HUES64 (cell line): ENCODE measurements around the gene ZBTB42.

Experiments used
- H3K27ac ChIP-seq: 2 replicates; pipeline ENCODE4 v1.7.0; 2013; ENCODE audit warnings: low read depth, low read length, inconsistent platforms
- H3K27me3 ChIP-seq: 2 replicates; pipeline ENCODE4 v1.6.1; 2013; ENCODE audit warnings: mild to moderate bottlenecking, low read length; ENCODE audit not compliant: insufficient read depth
- H3K36me3 ChIP-seq: 2 replicates; pipeline ENCODE4 v1.6.1; 2013; ENCODE audit warnings: mild to moderate bottlenecking, low read length; ENCODE audit not compliant: insufficient read depth
- H3K4me1 ChIP-seq: 2 replicates; pipeline ENCODE4 v1.6.1; 2013; ENCODE audit warnings: mild to moderate bottlenecking, low read length, moderate library complexity; ENCODE audit not compliant: insufficient read depth
- H3K4me3 ChIP-seq: 2 replicates; pipeline ENCODE4 v1.5.1; 2013; ENCODE audit warnings: mild to moderate bottlenecking, low read length, moderate library complexity
- H3K9ac ChIP-seq: 2 replicates; pipeline ENCODE4 v1.6.1; 2013; ENCODE audit warnings: mild to moderate bottlenecking, low read depth, low read length
- H3K9me3 ChIP-seq: 2 replicates; pipeline ENCODE4 v1.6.1; 2013; ENCODE audit warnings: low read depth, low read length; ENCODE audit not compliant: insufficient read depth
- WGBS: fragments of 150-250, 120-280 bp; methylation state at CpG from one replicate; pipeline ENCODE4 v1.1.7; 2013; ENCODE audit warnings: missing lambda C conversion rate; 5-methylcytosine and 5-hydroxymethylcytosine counted together

The ZBTB42 gene

DNA sequence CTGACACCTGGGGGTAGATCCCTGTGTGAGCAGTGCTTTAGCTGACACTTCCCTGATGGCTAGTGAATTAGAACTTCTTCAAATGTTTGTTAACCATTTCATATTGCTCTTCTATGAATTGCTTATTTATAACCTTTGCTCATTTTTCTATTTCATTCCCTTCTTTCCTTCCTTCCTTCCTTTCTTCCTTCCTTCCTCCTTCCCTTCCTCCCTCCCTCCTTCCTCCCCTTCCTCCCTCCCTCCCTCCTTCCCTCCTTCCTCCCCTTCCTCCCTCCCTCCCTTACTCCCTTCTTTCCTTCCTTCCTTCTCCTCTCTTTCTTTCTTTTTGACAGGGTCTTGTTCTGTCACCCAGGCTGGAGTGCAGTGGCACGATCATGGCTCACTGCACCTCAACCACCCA, 40.8 kb downstream of the ZBTB42 start:
- H3K4me1 ChIP-seq: peaks cover 10% of the 10 kb centered on the region; the same call in 1 of the 2 replicates

DNA sequence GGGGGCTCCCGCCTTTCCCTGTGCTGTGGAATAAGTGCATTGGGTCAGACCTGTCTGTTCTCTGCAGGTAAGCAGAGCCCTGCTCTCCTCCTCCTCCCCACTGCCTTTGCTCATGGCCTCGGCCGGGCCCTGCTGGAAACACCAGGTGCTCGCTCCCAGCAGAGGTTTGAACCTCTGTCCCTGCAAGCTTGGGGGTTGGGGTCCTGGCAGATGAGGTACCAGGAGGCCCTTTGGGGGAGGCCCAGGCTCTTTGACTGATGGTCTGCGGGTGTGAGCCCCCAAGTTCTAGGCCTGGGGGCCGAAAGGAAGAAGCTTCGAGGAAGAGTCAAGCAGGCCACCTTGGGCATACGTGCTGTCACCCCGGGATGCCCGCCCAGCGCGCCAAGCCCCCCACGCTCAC, 42.1 kb downstream of the ZBTB42 start:
- Histone ChIP-seq H3K9me3 (no peaks in the 10 kb centered on the region), H3K4me3 (peak overlapping the region; percentile 53), H3K27ac (no peak overlapping the region), H3K27me3 (peaks cover 62% of the 10 kb centered on the region), H3K4me1 (peaks cover 10% of the 10 kb centered on the region; the same call in 1 of the 2 replicates), H3K36me3 (no peaks in the 10 kb centered on the region), H3K9ac (peak overlapping the region; percentile 62; the same call in 1 of the 2 replicates)
- 47% methylated on average over 13 of the region's 13 CpGs for WGBS

More for the DNA sequence above, 40.8 kb downstream of the ZBTB42 start:
- no peaks in the 10 kb centered on the region for H3K36me3 ChIP-seq
- H3K9ac ChIP-seq: no peak overlapping the region
- 71% methylated on average over 1 of the region's 1 CpG for WGBS
- peaks cover 61% of the 10 kb centered on the region for H3K27me3 ChIP-seq
- H3K27ac ChIP-seq: no peak overlapping the region
- H3K4me3 ChIP-seq: no peak overlapping the region
- H3K9me3 ChIP-seq: no peaks in the 10 kb centered on the region

DNA sequence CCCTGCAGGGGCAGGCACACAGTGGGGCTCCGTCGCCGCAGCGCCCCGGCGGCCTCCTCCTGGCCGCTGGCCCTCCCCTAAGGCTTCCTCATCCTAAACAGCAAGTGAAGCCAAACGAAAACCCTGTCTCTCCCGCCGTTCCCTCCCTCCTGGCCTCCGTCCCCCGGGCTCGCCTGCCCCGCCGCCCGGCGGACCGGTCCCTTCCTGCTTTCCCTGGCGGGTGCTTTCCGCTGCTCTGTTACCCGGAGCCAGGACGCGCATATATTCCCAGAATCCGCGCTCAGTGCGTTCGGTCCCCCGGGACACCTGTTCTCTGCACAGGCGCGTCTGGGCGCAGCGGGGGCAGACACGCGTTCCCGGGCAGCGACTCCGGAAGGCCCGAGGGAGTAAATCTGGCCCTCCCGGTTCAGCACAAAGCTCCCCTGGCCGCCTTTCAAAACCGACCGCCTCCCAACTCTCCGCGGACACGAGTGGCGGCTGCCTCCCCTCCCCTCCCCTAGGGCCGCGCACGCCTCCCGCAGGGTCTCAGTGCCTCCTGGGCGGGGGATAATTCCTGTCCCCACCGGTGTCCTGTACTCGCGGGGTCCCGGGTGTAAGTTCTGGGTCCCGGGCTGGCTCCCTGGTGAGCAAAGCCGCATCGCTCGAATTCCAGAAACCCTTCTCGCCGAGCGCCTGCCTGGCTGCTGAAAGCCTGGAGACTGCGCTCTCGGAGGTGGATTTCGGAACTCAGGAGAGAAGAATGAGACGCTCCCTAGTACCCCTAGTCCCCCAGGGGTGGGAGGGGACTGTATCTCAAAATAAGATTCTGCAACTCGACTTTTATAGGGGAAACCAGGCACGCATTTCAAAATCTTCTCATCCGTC, 42.8 kb downstream of the ZBTB42 start:
- Histone ChIP-seq H3K36me3 (no peaks in the 10 kb centered on the region), H3K27ac (peak overlapping the region; percentile 51; the same call in 1 of the 2 replicates), H3K9ac (peak overlapping the region; percentile 62), H3K27me3 (peaks cover 62% of the 10 kb centered on the region), H3K4me3 (peak overlapping the region; percentile 53), H3K9me3 (no peaks in the 10 kb centered on the region), H3K4me1 (peaks cover 10% of the 10 kb centered on the region; the same call in 1 of the 2 replicates)
- WGBS: 2% methylated on average over 68 of the region's 69 CpGs

DNA sequence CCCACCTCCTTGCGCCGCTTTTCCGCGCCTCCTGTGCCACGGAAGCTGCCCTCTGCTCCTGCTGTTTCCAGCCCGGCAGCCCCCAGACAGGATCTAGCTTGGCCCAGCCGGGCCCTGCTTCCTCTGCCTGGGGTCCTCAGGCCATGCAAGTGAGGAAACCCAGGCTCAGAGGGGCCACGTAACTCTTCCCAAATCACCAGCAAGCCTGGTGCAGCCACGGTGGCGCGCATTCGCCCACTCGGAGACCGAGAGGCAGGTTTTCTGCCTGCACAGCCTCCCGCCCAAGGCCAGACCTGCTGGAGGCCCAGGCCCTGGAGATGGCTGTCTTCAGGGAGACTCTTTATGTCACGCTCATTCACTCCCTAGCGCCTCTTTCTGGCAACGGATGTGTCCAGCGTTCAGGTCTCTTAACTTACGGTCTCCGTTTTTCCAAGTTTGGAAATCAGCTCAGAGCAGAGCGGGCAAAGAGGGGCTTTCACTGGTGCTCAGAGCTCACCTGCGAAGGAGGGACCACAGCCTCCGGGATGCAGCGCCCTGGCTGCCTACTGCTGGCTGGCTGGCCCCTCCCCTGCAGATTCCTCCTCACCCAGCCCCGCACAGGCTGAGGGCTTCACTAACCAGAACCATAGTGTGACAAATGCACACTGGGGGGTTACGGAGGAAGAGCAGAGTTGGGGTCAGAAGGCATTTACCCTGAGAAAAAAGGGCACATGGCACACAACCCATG, 43.6 kb downstream of the ZBTB42 start:
- peaks cover 10% of the 10 kb centered on the region; the same call in 1 of the 2 replicates for H3K4me1 ChIP-seq
- peaks cover 62% of the 10 kb centered on the region for H3K27me3 ChIP-seq
- 18% methylated on average over 27 of the region's 27 CpGs for WGBS
- peak overlapping the region; percentile 53 for H3K4me3 ChIP-seq
- no peaks in the 10 kb centered on the region for H3K36me3 ChIP-seq
- H3K27ac ChIP-seq: peak overlapping the region; percentile 51; the same call in 1 of the 2 replicates
- no peaks in the 10 kb centered on the region for H3K9me3 ChIP-seq
- H3K9ac ChIP-seq: peak overlapping the region; percentile 62

DNA sequence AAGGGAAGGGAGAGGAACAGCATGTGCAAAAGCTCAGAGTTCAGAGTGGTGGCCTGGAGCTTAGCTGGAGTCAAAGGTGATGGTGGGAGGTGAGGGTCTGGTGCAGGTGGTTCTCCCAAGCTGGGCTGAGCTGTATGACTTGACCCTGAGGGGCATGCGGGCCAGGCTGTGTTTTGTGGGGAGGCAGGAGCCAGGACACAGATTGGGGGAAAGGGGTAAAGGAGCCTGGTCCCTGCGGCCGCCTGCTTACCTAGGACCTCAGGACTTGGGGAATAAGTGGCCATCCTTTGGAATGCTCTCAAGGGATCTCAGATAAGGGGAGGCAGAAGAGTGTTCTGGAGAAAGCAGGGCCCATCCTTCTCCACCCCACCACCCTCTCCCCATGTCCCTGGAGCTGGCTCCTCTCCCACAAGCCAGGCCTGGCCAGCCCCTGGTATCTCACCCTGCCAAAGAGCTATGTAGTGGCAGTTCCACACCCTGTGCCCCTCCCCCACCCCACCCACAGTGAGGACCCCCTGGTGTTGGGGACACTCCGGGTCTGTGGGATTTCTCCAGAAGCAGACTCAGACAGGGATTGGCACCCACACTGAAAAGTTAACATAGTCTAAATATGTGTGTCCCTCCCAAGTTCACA, 44.2 kb downstream of the ZBTB42 start:
- Histone ChIP-seq H3K27ac (no peak overlapping the region), H3K27me3 (peaks cover 62% of the 10 kb centered on the region), H3K36me3 (no peaks in the 10 kb centered on the region), H3K4me1 (peaks cover 10% of the 10 kb centered on the region; the same call in 1 of the 2 replicates), H3K9ac (no peak overlapping the region), H3K9me3 (no peaks in the 10 kb centered on the region), H3K4me3 (no peak overlapping the region)
- WGBS: 89% methylated on average over 4 of the region's 4 CpGs

DNA sequence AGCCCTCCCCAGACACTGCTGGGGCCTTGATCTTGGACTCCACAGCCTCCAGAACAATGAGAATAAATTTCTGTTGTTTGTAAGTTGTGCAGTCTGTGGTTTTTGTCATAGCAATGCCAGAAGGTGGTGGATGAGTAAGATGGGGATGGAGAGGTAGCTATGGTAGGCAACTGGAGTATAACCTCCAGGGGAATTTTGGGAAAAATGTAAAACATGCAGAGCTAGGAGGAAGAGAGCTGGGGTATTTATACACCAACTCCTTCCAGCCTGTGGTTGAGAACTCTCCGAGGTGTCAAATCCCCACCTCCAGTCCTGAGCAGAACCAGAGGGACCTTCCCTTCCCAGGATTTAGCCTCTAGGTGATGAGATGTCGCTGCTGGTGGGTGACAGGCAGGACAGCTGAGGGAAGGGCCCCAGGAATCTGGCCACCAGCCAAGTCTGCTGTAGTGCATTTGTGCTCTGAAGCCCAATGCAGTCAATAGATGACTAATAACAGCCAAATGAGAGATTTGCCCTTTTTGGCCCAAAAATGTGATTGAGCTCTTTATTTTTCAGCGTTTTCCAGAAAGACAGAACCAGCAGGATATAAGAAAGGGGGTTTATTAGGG, 45.0 kb downstream of the ZBTB42 start:
- Histone ChIP-seq H3K4me1 (peaks cover 10% of the 10 kb centered on the region; the same call in 1 of the 2 replicates), H3K4me3 (no peak overlapping the region), H3K27ac (no peak overlapping the region), H3K36me3 (no peaks in the 10 kb centered on the region), H3K9me3 (no peaks in the 10 kb centered on the region), H3K27me3 (peaks cover 58% of the 10 kb centered on the region), H3K9ac (no peak overlapping the region)
- WGBS: 89% methylated on average over 3 of the region's 3 CpGs

DNA sequence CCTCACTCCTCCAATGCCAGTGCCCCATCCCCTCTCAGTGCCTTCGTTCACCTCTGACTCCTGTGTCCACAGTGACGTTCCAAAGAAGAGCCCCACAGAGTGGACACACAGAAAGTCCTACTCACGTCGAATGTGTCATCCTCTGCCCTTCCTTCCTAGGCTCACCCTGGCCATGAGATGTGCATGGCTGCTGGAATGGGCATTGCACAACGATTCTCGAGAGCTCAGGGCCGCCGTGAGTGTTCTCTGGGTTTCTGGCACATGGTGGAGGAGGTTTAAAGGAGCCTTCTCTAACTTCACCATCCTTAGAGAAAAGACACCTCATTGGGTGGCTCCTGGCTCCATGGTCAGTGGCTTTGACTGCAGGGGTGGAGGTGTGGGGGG, 51.4 kb downstream of the ZBTB42 start:
- H3K27me3 ChIP-seq: peaks cover 6% of the 10 kb centered on the region
- H3K4me1 ChIP-seq: peaks cover 3% of the 10 kb centered on the region
- no peaks in the 10 kb centered on the region for H3K36me3 ChIP-seq
- H3K9me3 ChIP-seq: no peaks in the 10 kb centered on the region
- no peak overlapping the region for H3K27ac ChIP-seq
- H3K9ac ChIP-seq: no peak overlapping the region
- no peak overlapping the region for H3K4me3 ChIP-seq
- 82% methylated on average over 6 of the region's 8 CpGs for WGBS
